ENCODE measurements around the gene PELI3. TPM values are rescaled to one million over a fixed set of nuclear protein-coding genes. Genes with fewer than 3 reads are reported as not detected.
A peak's percentile ranks its signal among the peaks of the same experiment; 100 is the strongest.

PELI3 gene
- total RNA-seq, 1 donor from 2014 or later, result 2.7 TPM

DNA sequence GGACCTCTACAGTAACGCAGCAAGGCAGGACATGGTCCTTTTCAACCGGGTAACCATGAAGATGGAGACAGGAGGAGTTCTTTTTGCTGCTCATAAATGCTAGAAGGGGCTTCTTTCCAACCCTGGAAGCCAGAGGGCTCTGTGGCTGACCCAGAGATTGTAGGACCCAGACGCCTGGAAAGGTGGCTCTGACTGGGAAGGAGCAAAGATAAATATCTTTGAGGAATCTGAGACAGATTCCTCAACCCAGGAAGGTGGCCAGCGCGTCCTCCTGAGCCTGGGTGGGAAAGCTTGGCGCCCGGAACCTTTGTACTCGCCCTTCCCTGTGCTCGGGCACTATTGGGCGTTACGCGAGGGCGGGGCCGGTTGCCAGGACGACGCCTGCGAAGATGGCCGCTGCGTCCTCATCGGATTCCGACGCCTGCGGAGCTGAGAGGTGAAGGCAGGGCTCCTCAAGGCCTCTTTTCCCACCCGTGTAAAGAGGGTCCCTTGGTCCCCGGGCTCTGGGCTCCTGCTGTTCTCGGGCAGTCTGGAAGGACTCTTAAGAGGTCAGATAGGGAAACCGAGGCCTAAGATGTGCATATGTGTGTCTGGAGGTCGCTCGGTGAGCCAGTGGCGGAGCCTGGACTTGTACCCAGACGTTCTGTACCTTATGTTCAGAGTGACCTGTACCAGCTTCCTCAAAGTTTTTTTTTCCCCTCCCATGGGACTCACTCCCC lies 43.7 kb downstream of the PELI3 start, which contains the start of gene BBS1:
Gene BBS1 (plus strand): TSS at position 365 of the 719 bp plus-strand sequence. CDS start 25 bp downstream, at position 390.
- Mint-ChIP-seq H3K27ac (peak within 1 kb of the TSS; percentile 88), H3K36me3 (peaks cover 8% of the 10 kb centered on the region), H3K4me1 (peaks cover 14% of the 10 kb centered on the region), H3K9me3 (no peaks in the 10 kb centered on the region), H3K4me3 (peak within 1 kb of the TSS; percentile 99), H3K27me3 (ENCODE audit: insufficient read depth, low read depth) (peaks cover 7% of the 10 kb centered on the region)
- Histone ChIP-seq H3K27me3 (no peaks in the 10 kb centered on the region), H3K4me2 (peak within 1 kb of the TSS; percentile 92), H2AFZ (replicated peaks) (peak within 1 kb of the TSS; percentile 100), H3K27ac (peak within 1 kb of the TSS; percentile 76), H3K4me3 (peak within 1 kb of the TSS; percentile 89), H3K79me2 (ENCODE audit: low read depth) (peaks cover 21% of the 10 kb centered on the region), H4K20me1 (ENCODE audit: low read depth) (no peaks in the 10 kb centered on the region), H3K9me3 (ENCODE audit: low read depth) (no peaks in the 10 kb centered on the region), H3K4me1 (peaks cover 10% of the 10 kb centered on the region), H3K9ac (peak within 1 kb of the TSS; percentile 88), H3F3A (ENCODE audit: low read depth) (no peaks in the 10 kb centered on the region), H3K36me3 (no peaks in the 10 kb centered on the region)
- peak; percentile 94 for DNase-seq (ENCODE audit: low spot score)
- TF ChIP-seq EZH2 (IDR thresholded peaks at IDR 0.05), result no peak
- no peak for TF ChIP-seq EZH2phosphoT487 (IDR thresholded peaks at IDR 0.05)
- TF ChIP-seq CTCF (IDR thresholded peaks at IDR 0.05), result no peak

DNA sequence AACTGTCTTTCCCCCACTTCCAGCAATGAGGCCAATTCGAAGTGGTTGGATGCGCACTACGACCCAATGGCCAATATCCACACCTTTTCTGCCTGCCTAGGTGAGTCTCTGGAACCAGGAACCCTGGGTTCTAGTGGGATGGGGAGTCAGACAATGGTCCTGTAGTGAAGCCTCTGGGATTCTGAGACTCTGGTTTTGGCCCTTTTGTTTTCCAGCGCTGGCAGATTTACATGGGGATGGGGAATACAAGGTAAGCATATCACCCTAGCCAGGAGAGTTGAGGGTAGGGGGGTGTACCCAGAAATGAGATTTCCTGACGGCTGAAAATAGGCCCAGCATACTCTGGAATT lies 44.3 kb downstream of the PELI3 start:
- Histone ChIP-seq H4K20me1 (ENCODE audit: low read depth) (no peaks in the 10 kb centered on the region), H3K27ac (no peak overlapping the region), H3K4me1 (peaks cover 10% of the 10 kb centered on the region), H3K4me3 (peak overlapping the region; percentile 89), H3K79me2 (ENCODE audit: low read depth) (peaks cover 21% of the 10 kb centered on the region), H3K9ac (peak overlapping the region; percentile 88), H3K27me3 (no peaks in the 10 kb centered on the region), H3K4me2 (peak overlapping the region; percentile 92), H3K36me3 (no peaks in the 10 kb centered on the region), H3F3A (ENCODE audit: low read depth) (no peaks in the 10 kb centered on the region), H3K9me3 (ENCODE audit: low read depth) (no peaks in the 10 kb centered on the region), H2AFZ (replicated peaks) (peak overlapping the region; percentile 100)
- Mint-ChIP-seq H3K27ac (peak overlapping the region; percentile 88), H3K27me3 (ENCODE audit: insufficient read depth, low read depth) (peaks cover 7% of the 10 kb centered on the region), H3K9me3 (no peaks in the 10 kb centered on the region), H3K36me3 (peaks cover 8% of the 10 kb centered on the region), H3K4me3 (peak overlapping the region; percentile 99), H3K4me1 (peaks cover 14% of the 10 kb centered on the region)
- peak; percentile 12 for DNase-seq (ENCODE audit: low spot score)
- TF ChIP-seq EZH2 (IDR thresholded peaks at IDR 0.05), result no peak
- TF ChIP-seq EZH2phosphoT487 (IDR thresholded peaks at IDR 0.05), result no peak
- TF ChIP-seq CTCF (IDR thresholded peaks at IDR 0.05), result no peak

- Histone ChIP-seq H3K36me3 (no peaks in the 10 kb centered on the region), H3K4me1 (no peaks in the 10 kb centered on the region), H3K4me2 (no peak overlapping the region), H3K9me3 (ENCODE audit: low read depth) (no peaks in the 10 kb centered on the region), H3K9ac (no peak overlapping the region), H4K20me1 (ENCODE audit: low read depth) (no peaks in the 10 kb centered on the region), H3K27ac (no peak overlapping the region), H3F3A (ENCODE audit: low read depth) (no peaks in the 10 kb centered on the region), H3K79me2 (ENCODE audit: low read depth) (no peaks in the 10 kb centered on the region), H2AFZ (replicated peaks) (no peak overlapping the region), H3K4me3 (no peak overlapping the region), H3K27me3 (no peaks in the 10 kb centered on the region)
- Mint-ChIP-seq H3K27me3 (ENCODE audit: insufficient read depth, low read depth) (peaks cover 4% of the 10 kb centered on the region), H3K9me3 (no peaks in the 10 kb centered on the region), H3K36me3 (peaks cover 31% of the 10 kb centered on the region), H3K4me1 (no peaks in the 10 kb centered on the region), H3K4me3 (no peak overlapping the region), H3K27ac (no peak overlapping the region)
- TF ChIP-seq EZH2phosphoT487 (IDR thresholded peaks at IDR 0.05), result no peak
- no peak for TF ChIP-seq CTCF (IDR thresholded peaks at IDR 0.05)
- TF ChIP-seq EZH2 (IDR thresholded peaks at IDR 0.05), result no peak
- DNase-seq (ENCODE audit: low spot score), result no peak
Observed at GRCh38 chr11:66523611-66524010, 56.9 kb downstream of the PELI3 start.
